AG04449 (cell line): ENCODE results near the gene RCAN2.

ENCODE experiments used
- CTCF ChIA-PET: fragments of 350-600 bp; formaldehyde crosslinking; extraction: SDS; loops from one replicate; lab custom pipeline; 2021; ENCODE audit warnings: antibody characterized with exemption; lab: Yijun Ruan, JAX
- POLR2A ChIA-PET: fragments of 400-600, 350-600 bp; formaldehyde crosslinking; extraction: SDS; loops from one replicate; lab custom pipeline; 2020; ENCODE audit warnings: antibody characterized with exemption, inconsistent platforms; lab: Yijun Ruan, JAX
- DNase-seq: peaks from one replicate; pipeline ENCODE4 v3.0.0-alpha.2; 2010; ENCODE audit warnings: low read depth, low spot score
- H3K4me3 ChIP-seq: 2 replicates; pipeline ENCODE4 v1.5.1; 2011; ENCODE audit warnings: low read depth, mild to moderate bottlenecking, control low read depth, low read length
- CTCF ChIP-seq: IDR thresholded peaks from one replicate; pipeline ENCODE4 v1.5.1; 2011; ENCODE audit warnings: mild to moderate bottlenecking, moderate library complexity, low read length, control low read depth, inconsistent platforms; ENCODE audit not compliant: insufficient read depth; ENCODE audit errors: missing control alignments

Gene RCAN2

GRCh38 chr6:46258249-46258648 is 233.0 kb downstream of the RCAN2 start:
- ChIA-PET POLR2A (no interaction called here), CTCF (no interaction called here)
- H3K4me3 ChIP-seq: no peak overlapping the region
- no peak for DNase-seq
- no peak for TF ChIP-seq CTCF

GRCh38 chr6:46255528-46255927 is 235.7 kb downstream of the RCAN2 start:
- H3K4me3 ChIP-seq: no peak overlapping the region
- TF ChIP-seq CTCF: no peak
- ChIA-PET POLR2A (no interaction called here), CTCF (no interaction called here)
- no peak for DNase-seq

GRCh38 chr6:46254946-46255345 is 236.3 kb downstream of the RCAN2 start:
- H3K4me3 ChIP-seq: no peak overlapping the region
- DNase-seq: no peak
- TF ChIP-seq CTCF: no peak
- ChIA-PET CTCF (no interaction called here), POLR2A (no interaction called here)

- ChIA-PET CTCF (no interaction called here), POLR2A (no interaction called here)
- no peak for TF ChIP-seq CTCF
- no peak overlapping the region for H3K4me3 ChIP-seq
- DNase-seq: no peak
Measured at GRCh38 chr6:46254331-46254730, 236.9 kb downstream of the RCAN2 start.

GRCh38 chr6:46251583-46252339 is 239.5 kb downstream of the RCAN2 start:
- POLR2A ChIA-PET: no interaction called here
- no peak for DNase-seq
- TF ChIP-seq CTCF: no peak
- CTCF ChIA-PET: no interaction called here
- H3K4me3 ChIP-seq: no peak overlapping the region

- ChIA-PET CTCF (interaction anchor here (1.0 kb wide), 1 partner anchor 28 kb away, joined by 3 read pairs; no protein-coding TSS in a partner anchor), POLR2A (no interaction called here)
- H3K4me3 ChIP-seq: no peak overlapping the region
- no peak for TF ChIP-seq CTCF
- no peak for DNase-seq
Measured at GRCh38 chr6:46248143-46248542, 243.1 kb downstream of the RCAN2 start.
